Measurements from ENCODE around the gene CXorf65.

CXorf65 gene

DNA sequence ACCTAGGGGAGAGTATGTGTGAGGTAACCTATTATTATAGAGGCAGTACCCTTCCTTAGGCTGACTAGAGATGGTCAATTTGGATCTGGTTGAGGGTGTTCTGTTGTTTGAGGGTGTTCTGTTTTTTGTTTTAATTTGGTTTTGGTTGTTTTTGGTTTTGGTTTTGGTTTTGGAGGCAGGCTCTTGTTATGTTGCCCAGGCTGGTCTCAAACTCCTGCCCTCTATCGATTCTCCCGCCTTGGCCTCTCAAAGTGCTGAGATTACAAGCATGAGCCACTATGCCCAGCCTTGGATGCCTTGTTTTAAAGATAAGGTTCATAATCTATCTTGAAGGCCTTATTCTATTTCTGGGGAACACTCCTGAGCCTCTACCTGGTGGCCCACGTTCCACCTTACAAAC lies 912 bp downstream of the CXorf65 start:
- DNase-seq: no peak

DNA sequence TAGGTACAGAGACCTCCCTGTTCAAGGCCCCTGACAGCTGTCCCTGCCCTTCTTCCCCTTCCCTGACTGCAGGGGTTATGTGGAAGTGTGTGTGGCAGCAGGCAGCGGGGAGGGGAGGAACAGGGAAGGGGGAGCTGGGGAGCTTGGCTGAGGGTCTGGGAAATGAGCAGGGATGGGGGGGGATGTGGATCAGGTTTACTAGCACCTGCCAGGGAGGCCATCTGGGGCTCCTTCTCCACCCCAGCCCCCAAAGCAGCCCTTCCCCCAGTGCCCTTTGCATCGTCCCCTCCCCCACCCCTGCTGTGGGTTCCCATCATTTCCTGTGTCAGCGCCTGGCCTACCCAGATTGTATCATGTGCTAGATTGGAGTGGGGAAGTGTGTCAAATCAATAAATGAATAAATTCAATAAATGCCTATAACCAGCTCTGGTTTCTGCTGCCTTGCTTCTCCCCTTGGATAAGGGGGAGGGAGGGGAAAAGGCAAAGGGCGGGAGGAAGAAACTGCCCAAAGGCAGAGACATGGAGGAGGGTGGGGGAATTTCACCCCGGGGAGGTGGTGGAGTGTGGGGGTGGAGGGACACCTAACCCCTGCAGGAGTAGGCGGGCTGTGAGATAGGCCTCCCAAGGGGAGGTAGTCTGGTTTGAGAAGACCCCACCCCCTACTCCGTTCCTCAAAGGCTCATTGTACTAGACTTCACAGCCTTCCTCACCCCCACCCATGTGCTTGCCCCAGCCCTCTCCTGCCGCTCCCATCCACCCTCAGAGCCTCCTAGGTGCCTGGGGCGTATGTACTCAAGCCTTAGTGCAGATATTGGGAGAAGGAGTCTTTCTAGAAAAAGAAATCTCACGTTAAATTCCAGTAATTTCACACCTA lies 3.2 kb downstream of the CXorf65 start:
- no peak for DNase-seq

DNA sequence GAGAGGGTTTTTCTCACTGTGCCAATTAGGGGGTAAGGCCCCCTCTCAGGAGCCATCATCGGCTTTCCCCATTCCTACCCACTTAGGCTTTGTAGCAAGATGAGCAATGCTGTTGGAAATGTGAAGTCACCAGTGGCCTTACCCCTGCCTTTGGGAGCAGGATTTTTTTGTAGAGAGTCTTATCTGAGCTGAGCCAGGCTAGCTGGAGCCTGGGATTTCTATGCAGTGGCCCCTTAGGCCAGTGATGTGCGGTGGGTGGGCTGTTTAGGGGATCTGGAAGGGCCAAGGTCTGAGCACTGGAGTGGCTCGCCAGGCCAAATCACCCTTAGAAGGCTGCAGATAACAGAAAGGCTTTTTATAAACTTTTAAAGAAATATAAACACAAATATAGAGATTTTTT lies 4.2 kb downstream of the CXorf65 start:
- DNase-seq: no peak

DNA sequence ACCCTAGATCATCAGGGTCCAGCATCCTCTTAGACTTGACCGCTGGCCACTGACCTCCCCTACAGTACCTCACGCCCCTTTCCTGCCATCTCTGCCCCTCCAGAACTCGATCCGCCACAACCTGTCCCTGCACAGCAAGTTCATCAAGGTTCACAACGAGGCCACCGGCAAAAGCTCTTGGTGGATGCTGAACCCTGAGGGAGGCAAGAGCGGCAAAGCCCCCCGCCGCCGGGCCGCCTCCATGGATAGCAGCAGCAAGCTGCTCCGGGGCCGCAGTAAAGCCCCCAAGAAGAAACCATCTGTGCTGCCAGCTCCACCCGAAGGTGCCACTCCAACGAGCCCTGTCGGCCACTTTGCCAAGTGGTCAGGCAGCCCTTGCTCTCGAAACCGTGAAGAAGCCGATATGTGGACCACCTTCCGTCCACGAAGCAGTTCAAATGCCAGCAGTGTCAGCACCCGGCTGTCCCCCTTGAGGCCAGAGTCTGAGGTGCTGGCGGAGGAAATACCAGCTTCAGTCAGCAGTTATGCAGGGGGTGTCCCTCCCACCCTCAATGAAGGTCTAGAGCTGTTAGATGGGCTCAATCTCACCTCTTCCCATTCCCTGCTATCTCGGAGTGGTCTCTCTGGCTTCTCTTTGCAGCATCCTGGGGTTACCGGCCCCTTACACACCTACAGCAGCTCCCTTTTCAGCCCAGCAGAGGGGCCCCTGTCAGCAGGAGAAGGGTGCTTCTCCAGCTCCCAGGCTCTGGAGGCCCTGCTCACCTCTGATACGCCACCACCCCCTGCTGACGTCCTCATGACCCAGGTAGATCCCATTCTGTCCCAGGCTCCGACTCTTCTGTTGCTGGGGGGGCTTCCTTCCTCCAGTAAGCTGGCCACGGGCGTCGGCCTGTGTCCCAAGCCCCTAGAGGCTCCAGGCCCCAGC lies 5.7 kb downstream of the CXorf65 start:
- DNase-seq: no peak

DNA sequence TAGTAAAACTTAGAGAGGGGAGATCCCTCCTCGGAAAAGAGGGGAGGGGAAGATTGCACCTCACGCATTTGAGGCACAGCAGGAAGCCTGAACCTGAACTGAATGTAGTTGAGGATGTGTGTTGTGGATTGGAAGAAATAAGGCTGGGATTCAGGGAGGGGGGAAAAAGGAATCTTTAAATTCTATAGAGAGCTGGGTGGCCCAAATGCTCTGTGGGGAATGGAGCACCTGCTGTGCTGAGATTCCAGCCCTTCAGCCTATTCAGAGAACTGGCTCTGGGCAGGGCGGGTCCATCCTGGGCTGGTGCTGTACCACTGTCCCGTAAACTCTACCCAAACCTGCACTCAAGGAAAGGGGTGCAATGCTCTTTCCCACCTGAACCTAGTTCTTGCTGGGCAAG lies 6.8 kb downstream of the CXorf65 start:
- DNase-seq: no peak

DNA sequence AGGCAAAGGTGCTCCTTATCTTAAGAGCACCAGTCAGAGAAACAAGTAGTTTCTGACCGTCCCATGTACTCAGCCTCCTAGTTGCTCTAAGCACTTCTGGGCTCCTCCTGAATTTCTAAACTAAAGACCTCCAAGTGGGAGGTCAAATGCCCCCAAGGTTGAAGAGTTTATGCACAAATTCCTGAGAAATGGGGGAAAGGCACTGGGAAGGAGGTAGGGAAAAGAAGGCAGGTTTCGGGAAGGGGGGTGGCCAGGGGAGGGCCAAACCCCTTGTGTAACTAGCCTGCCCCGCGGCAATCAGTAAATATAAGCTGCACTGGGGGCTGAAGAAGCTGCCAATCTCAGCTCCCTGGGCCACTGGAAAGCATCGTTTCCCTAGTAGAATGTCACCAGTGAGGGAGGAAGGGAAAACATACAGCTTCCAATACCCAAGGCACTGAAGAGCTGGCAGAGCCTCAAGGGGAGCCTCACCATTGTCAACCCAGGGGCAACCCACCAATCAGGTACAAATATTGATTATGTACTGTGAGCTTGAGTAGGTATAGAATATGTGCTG lies 7.5 kb downstream of the CXorf65 start:
- DNase-seq: no peak

DNA sequence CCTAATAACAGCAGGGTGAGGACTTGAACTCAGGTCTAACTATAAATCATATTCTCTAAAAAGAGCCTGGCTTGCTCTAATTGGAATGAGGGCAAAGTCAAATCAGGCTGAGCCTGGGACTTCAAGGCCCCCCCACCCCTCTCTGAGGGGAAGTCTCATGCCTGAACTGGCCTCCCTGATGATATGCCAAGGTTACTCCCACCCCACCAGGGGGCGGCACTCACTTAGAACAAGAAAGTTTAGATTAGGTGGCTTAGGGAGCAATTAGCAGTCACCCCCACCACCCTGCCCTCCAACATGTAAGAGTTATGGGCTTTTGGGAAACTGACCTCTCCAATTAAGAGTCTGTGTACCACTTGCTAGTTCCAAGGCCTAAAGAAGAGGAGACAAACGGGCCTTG lies 8.2 kb downstream of the CXorf65 start:
- DNase-seq: peak; percentile 10

DNA sequence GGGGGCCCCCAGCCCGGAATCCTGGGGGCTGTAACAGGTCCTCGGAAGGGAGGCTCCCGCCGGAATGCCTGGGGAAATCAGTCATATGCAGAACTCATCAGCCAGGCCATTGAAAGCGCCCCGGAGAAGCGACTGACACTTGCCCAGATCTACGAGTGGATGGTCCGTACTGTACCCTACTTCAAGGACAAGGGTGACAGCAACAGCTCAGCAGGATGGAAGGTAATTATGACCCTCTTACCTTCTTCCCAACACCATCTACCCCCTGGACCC lies 9.8 kb downstream of the CXorf65 start:
- no peak for DNase-seq

DNA sequence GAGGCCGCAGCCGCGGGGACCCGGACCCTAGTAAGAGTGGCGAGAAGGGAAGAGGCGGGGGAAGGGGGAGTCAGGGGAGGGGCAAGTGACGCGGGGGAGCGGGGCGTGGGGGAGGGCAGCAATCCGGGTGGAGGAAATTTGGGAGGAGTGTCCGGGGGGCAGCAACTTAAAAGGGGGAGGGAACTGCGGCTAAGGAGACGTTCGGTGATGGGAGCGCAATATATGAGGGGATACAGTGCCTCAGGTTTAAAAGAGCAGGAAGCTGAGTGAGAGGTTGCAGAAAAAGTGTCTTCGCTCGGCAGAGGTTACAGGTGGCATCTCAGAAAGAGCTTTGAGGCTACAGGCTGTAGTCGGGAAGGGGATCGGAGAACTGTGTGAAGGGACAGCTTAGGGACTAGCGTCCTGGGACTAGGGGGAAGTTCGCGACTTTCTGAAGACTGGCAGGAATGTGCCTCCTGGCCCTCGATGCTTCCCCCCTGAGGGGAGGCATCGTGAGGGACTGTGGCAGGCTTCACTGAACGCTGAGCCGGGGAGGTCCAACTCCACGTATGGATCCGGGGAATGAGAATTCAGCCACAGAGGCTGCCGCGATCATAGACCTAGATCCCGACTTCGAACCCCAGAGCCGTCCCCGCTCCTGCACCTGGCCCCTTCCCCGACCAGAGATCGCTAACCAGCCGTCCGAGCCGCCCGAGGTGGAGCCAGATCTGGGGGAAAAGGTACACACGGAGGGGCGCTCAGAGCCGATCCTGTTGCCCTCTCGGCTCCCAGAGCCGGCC lies 10.4 kb downstream of the CXorf65 start:
- no peak for DNase-seq

DNA sequence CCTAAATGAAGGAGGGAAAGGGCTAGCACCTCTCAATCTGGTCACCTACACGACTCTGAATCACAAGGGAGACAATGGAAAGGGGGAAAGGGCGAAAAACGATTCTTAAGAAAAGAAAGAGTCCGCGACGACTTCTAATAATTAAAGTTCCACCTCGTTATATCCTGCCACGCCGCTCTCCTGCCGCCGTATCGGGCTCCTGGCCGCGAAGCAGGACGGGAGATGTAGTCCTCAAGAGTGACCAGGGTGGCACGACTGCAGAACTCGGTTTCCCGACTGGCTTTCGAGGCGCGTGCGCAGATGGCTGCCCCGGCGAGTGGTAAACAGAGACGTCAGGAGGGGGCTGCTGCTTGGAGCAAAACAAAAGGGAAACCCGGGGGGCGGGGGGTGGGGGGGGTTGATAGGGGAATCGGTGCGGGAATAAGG lies 11.0 kb downstream of the CXorf65 start, which contains the start of gene FOXO4:
TSS of gene FOXO4 (plus strand) at position 297 of the 426 bp plus-strand sequence. CDS start 678 bp downstream, outside the sequence.
- DNase-seq: peak; percentile 70

DNA sequence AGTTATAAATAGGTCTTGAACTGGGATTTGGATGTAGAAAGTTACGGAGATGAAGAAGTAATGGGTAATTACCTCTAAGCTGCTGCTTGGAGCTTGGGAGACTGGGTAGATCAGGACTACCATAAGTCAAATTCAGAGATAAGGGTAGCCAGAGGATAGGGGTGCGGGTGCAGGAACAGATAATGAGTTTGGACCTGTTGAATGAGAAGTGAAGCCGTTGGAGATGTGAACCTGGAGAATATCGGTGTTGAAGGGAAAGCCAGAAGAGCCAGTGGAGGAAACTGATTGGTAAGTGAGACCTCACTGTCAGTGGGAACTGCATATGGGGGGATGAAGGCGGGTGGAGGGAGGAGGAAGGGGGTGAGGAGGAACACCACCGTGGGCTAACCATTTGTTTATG lies 11.5 kb downstream of the CXorf65 start:
- DNase-seq: no peak

DNA sequence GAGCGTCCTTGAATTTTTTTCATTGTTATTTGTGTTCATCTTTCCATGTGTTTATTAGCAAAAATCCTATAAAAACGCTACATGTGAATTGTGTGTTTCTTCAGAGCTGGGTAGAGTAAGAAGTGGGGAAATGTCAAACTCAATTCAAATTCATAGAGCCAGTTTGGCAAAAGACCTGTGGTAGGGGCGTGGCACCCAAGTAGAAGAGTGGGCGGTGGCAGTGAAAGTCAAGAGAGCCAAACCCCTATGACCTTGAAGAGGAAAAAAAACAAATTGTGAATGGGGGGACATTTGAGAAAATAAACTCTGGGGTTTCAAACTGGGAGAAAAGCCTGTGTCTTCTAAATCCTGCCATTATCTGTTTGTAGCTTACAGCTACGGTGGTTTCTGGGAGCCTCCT lies 15.3 kb downstream of the CXorf65 start:
- DNase-seq: no peak

DNA sequence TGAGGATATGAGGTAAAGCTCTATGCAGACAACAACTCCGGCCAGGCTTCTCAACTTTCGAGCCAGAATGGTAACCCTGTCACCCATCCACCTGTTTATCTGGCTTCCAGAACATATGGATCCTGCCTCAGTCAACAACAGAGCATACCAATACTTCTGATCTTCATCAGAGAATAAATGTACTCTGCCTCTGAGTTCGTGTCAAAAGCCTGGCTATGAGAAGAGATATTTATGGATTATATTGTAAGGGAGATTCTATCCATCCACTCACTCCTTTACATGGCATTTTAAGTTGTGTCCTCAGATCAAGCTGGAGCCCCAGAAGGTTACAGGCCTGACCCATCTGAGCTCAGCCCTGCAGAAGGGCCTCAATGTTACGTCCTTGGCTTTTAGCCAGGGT lies 20.6 kb downstream of the CXorf65 start:
- DNase-seq: no peak

DNA sequence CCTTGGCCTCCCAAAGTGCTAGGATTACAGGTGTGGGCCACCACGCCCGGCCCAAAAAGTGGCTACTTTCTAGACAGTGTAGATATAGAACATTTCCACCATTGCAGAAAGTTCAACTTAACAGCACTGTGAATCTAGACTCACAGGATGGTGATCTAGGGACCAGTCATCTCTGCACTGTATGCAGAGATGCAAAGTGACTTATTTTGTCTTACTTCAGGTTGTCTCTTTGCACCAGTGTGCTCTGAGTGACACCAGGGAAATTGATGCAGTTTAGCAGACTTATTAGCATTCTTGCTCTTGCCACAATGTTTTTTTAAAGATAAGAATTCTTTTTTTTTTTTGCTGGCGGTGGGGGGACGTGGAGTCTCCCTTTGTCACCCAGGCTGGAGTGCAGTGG lies 23.7 kb downstream of the CXorf65 start:
- DNase-seq: no peak

DNA sequence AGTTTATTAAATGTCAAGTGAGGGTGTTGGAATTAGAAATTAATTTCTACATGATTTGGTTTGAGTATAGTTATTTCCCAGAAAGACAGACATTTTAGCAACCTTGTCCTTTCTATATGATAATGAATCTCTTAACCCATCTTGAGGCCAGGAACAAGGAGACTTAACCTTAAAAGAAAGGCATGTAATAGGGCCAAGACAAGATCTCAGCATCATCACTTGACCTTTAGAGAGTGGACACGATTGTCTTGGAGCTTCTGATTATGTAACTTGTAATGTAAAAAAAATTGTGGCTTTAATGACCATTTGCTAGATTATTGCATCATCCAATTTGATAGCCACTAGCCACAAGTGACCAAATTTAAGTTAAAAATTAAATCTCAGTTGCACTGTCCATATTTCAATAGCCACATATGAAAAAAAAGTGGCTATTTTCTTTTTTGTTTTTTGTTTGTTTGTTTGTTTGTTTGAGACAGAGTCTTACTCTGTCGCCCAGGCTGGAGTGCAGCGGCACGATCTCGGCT lies 24.4 kb downstream of the CXorf65 start:
- DNase-seq: no peak

DNA sequence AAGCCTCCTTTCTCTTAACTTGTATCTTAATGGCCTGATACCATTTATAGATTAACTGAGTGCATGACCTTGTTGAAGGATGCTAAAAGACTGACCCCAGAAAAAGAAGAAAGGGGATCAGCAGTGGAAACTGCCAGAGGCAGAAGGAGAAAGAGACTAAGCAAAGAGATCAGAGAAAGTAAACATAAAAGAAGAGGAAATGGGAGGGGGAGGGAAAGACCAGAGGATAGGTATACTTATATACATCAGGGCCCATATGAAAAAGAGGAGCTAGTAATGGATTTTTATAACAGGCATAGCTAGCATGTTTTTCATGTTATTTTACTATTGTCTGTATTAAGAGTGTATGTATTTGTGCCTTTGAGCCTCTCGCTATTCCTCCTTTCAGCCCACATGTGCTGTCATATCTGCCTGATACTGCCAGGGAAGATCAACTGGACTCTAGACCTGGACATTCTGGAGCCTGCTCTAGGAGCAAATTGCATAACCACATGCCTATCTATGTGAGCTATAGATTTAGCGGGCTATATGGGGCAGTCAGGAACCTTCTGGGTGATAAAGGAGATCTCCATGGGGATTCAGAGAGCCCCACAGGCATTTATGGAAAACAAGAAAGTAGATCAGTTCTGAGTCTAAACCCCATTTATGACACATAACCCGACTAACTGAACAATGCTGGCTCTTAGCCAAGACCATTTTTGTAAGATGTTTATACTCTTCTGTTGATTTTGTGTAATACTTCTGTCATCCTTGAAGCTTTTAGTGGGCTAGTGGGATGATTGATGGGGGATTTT lies 25.0 kb downstream of the CXorf65 start:
- DNase-seq: no peak

DNA sequence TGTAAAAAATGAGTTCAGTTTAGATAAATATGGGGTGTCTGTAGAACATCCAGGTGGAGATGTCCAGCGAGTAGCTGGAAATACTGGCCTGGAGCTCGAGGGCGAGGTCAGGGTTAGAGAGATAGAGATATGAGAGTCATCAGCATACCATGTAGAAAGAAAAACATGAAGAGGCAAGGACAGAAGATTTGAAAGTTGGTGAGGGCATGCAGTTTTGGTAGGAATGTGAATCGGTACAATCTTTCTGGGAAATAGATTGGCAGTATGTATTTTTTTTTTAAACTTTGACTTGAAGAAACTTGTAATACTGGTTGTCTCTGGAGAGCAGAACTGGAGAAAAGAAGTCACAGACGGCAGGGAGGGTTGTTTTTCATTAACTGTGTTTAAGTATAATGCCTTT lies 36.0 kb downstream of the CXorf65 start:
- DNase-seq: no peak

DNA sequence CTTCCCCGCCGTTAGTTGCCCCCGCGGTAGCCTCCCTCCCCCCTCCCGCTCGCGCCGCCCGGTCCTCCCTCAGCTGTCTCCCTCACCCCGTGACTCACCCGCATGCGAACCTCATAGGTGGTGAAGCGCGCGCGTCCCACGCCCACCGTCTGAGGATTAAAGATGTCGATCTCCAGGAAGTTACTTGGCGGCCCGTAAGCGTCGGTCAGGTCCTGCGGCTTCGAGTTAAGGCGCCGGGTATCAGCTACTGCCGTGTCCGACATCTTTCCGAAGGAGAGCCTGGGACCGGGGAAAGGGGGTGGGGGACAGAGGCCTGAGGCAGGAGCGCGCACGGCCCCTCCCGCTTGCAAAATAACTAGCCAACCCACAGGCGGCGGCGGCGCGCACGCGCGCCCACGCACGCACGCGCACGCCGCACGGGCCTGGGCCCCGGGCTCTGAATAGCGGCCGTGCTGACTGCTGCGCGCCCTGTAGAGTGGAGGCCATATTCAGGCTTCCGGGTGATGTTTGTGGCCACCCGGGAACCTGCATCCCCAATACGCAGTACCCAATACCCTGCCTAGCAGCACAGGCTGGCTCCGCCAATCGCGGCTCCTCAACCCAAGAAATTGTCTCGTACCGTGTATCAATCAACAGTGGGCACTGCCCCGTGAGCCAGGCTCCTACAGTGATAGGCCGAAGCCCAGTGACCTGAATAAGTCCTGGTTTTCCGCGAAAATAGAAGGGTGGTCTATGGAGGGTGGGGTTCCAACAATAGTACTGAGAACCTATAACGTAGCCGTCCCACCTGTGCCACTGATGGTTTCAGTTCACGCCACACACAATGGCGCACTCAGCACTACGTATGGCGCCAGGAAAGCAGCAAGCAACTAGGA lies 38.3 kb downstream of the CXorf65 start, which contains the start of gene SNX12:
TSS of gene SNX12 (minus strand) at position 291 of the 875 bp plus-strand sequence. CDS start at position 263, 28 bp downstream.
- peak; percentile 80 for DNase-seq

DNA sequence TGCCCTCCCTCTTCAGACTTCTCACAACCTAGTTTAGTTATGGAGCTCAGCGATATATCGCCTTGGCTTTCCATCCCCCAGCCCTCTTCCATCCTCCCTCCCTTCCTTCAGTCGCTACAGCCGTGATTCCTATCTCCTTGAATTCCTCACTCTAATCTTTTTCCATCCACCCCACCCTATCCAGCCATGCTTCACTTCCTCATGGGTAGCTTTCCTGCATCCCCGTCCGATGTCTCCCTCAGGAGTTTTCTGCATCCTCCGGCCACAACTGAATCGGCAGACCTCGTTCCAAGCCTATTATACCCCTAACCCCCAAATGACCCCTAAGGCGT lies 38.9 kb downstream of the CXorf65 start:
- peak; percentile 11 for DNase-seq

DNA sequence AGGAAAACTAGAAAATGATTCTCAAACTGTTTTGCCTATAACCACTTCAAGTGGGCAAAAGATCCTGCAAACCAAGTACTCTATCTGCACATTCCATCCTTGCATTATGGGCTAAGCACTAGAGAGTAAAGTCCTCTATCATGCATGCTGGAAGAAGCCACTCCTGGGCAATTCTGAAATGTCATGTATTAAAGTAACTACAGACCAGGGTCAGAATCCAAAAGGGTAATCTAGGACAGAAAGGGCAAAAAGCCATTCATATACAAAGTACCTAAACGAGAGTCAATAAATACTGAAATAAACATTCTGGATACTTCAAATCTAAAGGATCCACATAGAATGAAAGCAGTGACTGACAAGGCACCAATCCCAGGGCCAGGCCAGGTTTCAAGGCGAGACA lies 39.5 kb downstream of the CXorf65 start:
- no peak for DNase-seq

DNA sequence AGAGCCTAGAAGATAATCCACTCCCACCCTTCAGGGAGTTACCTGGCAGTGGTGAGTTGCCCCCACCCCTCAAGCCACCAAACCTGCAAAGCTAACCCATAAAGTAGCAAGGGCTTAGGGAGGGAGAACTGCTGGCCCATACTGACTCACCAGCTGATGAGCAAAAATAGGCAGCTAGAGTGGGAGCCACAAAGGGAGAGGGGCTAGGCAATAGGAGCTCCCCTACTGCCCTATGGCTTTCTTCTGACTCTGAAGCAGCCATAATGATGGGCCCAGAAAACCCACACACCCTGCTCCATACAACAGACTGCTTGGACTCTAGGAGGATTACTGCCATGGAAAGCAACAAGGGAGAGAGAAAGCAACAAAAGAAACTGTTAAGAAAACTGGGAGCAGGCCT lies 46.4 kb downstream of the CXorf65 start:
- no peak for DNase-seq

Data from kidney glomerular epithelial cell (primary cell).